ENCODE data around the gene HAVCR2. TPM values are rescaled to one million over a fixed set of nuclear protein-coding genes. Genes with fewer than 3 reads are reported as not detected.
A peak's percentile ranks its signal among the peaks of the same experiment; 100 is the strongest.

The HAVCR2 gene
- total and polyA plus RNA-seq, 2 experiments from 2014 or later = 0.49 TPM; not detected in 1

GRCh38 chr5:157051604-157052245 lies 57.1 kb downstream of the HAVCR2 start:
- DNase-seq (ENCODE audit: low spot score) (no peak), ATAC-seq (no peak)
- H3K27me3 ChIP-seq (ENCODE audit: insufficient read depth) = no peaks in the 10 kb centered on the region
- peaks cover 12% of the 10 kb centered on the region; the same call in 1 of the 2 replicates for H3K9me2 ChIP-seq (ENCODE audit: insufficient read depth)
- no peak overlapping the region for H3K27ac ChIP-seq (ENCODE audit: low read depth)
- no peaks in the 10 kb centered on the region for H3K9me3 Mint-ChIP-seq
- peak overlapping the region; percentile 56; the same call in 1 of the 2 replicates for H2AFZ ChIP-seq
- no peaks in the 10 kb centered on the region for H4K20me1 ChIP-seq (replicated peaks; ENCODE audit: insufficient read depth)
- H3K4me1 Mint-ChIP-seq = peaks cover 15% of the 10 kb centered on the region
- no peak overlapping the region for H3K4me3 Mint-ChIP-seq
- H3F3A ChIP-seq (replicated peaks; ENCODE audit: low read depth) = no peaks in the 10 kb centered on the region
- no peak overlapping the region for H3K4me2 ChIP-seq
- 0 out of 3 replicates have a peak, but pooled peaks cover 4% of the 10 kb centered on the region for H3K36me3 Mint-ChIP-seq (ENCODE audit: low read depth)
- no peak overlapping the region for H3K27ac Mint-ChIP-seq
- H3K4me1 ChIP-seq (ENCODE audit: insufficient read depth) = peaks cover 6% of the 10 kb centered on the region; the same call in 1 of the 2 replicates
- peaks cover 4% of the 10 kb centered on the region for H3K27me3 Mint-ChIP-seq (ENCODE audit: insufficient read depth, low read depth, poor library complexity)
- TF ChIP-seq CREB1 (CRISPR knock-in tag; IDR thresholded peaks at IDR 0.05; ENCODE audit: low read depth) (no peak), POLR2AphosphoS5 (IDR thresholded peaks at IDR 0.05; ENCODE audit: low read depth) (no peak)
- no peaks in the 10 kb centered on the region for H3K79me2 ChIP-seq (replicated peaks; ENCODE audit: insufficient read depth)
- no peaks in the 10 kb centered on the region for H3K36me3 ChIP-seq (ENCODE audit: insufficient read depth)
- H3K4me3 ChIP-seq = no peak overlapping the region

GRCh38 chr5:157050050-157050449 lies 58.8 kb downstream of the HAVCR2 start:
- ATAC-seq (no peak), DNase-seq (ENCODE audit: low spot score) (no peak)
- H3K36me3 ChIP-seq (ENCODE audit: insufficient read depth) = no peaks in the 10 kb centered on the region
- H3K4me2 ChIP-seq = no peak overlapping the region
- no peaks in the 10 kb centered on the region for H3F3A ChIP-seq (replicated peaks; ENCODE audit: low read depth)
- peak overlapping the region; percentile 23; the same call in 1 of the 2 replicates for H3K27ac Mint-ChIP-seq
- H3K27me3 Mint-ChIP-seq (ENCODE audit: insufficient read depth, low read depth, poor library complexity) = peaks cover 4% of the 10 kb centered on the region
- no peak overlapping the region for H3K4me3 Mint-ChIP-seq
- H3K36me3 Mint-ChIP-seq (ENCODE audit: low read depth) = 0 out of 3 replicates have a peak, but pooled peaks cover 4% of the 10 kb centered on the region
- H3K4me1 Mint-ChIP-seq = peaks cover 15% of the 10 kb centered on the region
- peaks cover 6% of the 10 kb centered on the region; the same call in 1 of the 2 replicates for H3K4me1 ChIP-seq (ENCODE audit: insufficient read depth)
- H3K27ac ChIP-seq (ENCODE audit: low read depth) = no peak overlapping the region
- peak overlapping the region; percentile 6; the same call in 1 of the 2 replicates for H2AFZ ChIP-seq
- no peaks in the 10 kb centered on the region for H4K20me1 ChIP-seq (replicated peaks; ENCODE audit: insufficient read depth)
- no peaks in the 10 kb centered on the region for H3K27me3 ChIP-seq (ENCODE audit: insufficient read depth)
- peaks cover 12% of the 10 kb centered on the region; the same call in 1 of the 2 replicates for H3K9me2 ChIP-seq (ENCODE audit: insufficient read depth)
- no peaks in the 10 kb centered on the region for H3K79me2 ChIP-seq (replicated peaks; ENCODE audit: insufficient read depth)
- H3K9me3 Mint-ChIP-seq = no peaks in the 10 kb centered on the region
- no peak overlapping the region for H3K4me3 ChIP-seq
- TF ChIP-seq NANOG (IDR thresholded peaks at IDR 0.05; ENCODE audit: borderline replicate concordance) (no peak), EZH2 (IDR thresholded peaks at IDR 0.05; ENCODE audit: low read depth, unreplicated experiment) (no peak), ZNF462 (CRISPR knock-in tag; IDR thresholded peaks at IDR 0.05) (no peak), ZNF114 (CRISPR knock-in tag; IDR thresholded peaks at IDR 0.05) (no peak), STAT1 (IDR thresholded peaks at IDR 0.05; ENCODE audit: unreplicated experiment) (no peak), CTCF (conservative IDR thresholded peaks at IDR 0.05; ENCODE audit: low read depth in 2 of 2) (no peak), JUNB (IDR thresholded peaks at IDR 0.05; ENCODE audit: unreplicated experiment) (no peak), ZNF331 (CRISPR knock-in tag; IDR thresholded peaks at IDR 0.05; ENCODE audit: low read depth) (no peak), POLR2AphosphoS5 (IDR thresholded peaks at IDR 0.05; ENCODE audit: low read depth) (no peak), ETS1 (IDR thresholded peaks at IDR 0.05) (no peak)

Data from GM23338 (cell line).